Breast epithelium (tissue), 4 donors: Measurements from ENCODE around the gene PRPF38A. TPM values are rescaled to one million over a fixed set of nuclear protein-coding genes. Genes with fewer than 3 reads are reported as not detected.

ENCODE experiments used
- DNase-seq, 2 donors: peaks; one replicate each; pipeline ENCODE4 v3.0.0-alpha.2; 2019; ENCODE audit warnings: low spot score in 2 of 2
- H3K27ac ChIP-seq, 2 donors: fragments of 200-600 bp; sonication (generic) in 1 of 2; one replicate each; pipeline ENCODE4 v1.5.1; 2016 to 2019; ENCODE audit warnings: mild to moderate bottlenecking in 1 of 2
- H3K27me3 ChIP-seq, 2 donors: fragments of 200-600 bp; sonication (generic) in 1 of 2; one replicate each; pipeline versions ENCODE4 v1.5.1 to v1.6.0; 2017 to 2019; ENCODE audit warnings: control low read depth in 1 of 2, mild to moderate bottlenecking in 1 of 2
- H3K36me3 ChIP-seq: fragments of 200-600 bp; one replicate; pipeline ENCODE4 v1.5.1; 2019
- H3K4me1 ChIP-seq, 2 donors: fragments of 200-600 bp; sonication (generic); one replicate each; pipeline ENCODE4 v1.5.1; 2016 to 2019; ENCODE audit warnings: control low read depth in 1 of 2
- H3K4me3 ChIP-seq, 3 donors: fragments of 200-600 bp; sonication (generic); 1 replicate in 2 of 3; 2 replicates in 1 of 3; pipeline ENCODE4 v1.5.1; 2016 to 2019; ENCODE audit warnings: mild to moderate bottlenecking in 3 of 3, moderate library complexity in 2 of 3
- H3K9me3 ChIP-seq, 2 donors: fragments of 200-600 bp; sonication (generic) in 1 of 2; one replicate each; pipeline ENCODE4 v1.5.1; 2016 to 2019; ENCODE audit warnings: control low read depth in 1 of 2
- POLR2A ChIP-seq: fragments of 450-650 bp; IDR thresholded peaks from one replicate; pipeline ENCODE4 v1.6.1; 2016; ENCODE audit warnings: antibody characterized with exemption, mild to moderate bottlenecking, moderate library complexity
- POLR2AphosphoS5 ChIP-seq, 3 donors: sonication (generic); formaldehyde crosslinking; IDR thresholded peaks; one replicate each; pipeline ENCODE4 v1.6.1; 2017; ENCODE audit warnings: antibody characterized with exemption in 3 of 3
- intact Hi-C: fragments of 100-400 bp; cut with DNase I; formaldehyde crosslinking; loops from one replicate; pipeline ENCODE4 v1.15.1; 2023; ENCODE audit warnings: low total_unique reads
- total RNA-seq, 3 donors: library from RNA; depleted of rRNA; stranded (reverse); fragments of >200 nt; gene quantifications; one replicate each; pipeline ENCODE4 v1.1.0, GENCODE V29; 2016
- TF ChIP-seq, protein P1 (sequence below), 3 donors: fragments of 450-650 bp; IDR thresholded peaks; one replicate each; pipeline ENCODE4 v1.5.1; 2016 to 2017; ENCODE audit warnings: antibody characterized with exemption in 3 of 3, mild to moderate bottlenecking in 3 of 3, moderate library complexity in 3 of 3

The PRPF38A gene
- total RNA-seq, 3 donors from 2014 or later: 13.1 to 20.9 (median 19.7) TPM

DNA sequence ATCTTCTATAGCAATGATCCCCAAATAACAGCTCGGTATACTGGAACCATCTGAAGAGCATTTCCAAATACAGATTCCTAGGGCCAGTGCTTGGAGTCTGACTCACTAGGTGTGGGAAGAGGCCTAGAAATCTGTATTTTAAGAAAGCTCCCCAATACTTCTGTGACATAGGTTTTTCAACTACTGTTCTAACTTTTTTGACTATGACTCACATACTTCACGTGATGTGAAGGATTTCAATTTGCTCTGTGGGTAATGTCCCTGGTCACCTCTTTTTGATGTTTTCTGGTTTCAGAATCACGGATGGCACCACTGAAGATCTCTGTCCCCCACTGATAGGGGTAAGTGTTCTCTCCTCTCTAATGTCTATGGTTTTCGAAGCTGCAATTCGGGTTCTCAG lies 11.2 kb upstream of the PRPF38A start:
- Histone ChIP-seq H3K36me3 (no peaks in the 10 kb centered on the region), H3K27me3 (no peaks in the 10 kb centered on the region), H3K4me1 (no peaks in the 10 kb centered on the region), H3K27ac (no peak overlapping the region), H3K9me3 (no peaks in the 10 kb centered on the region), H3K4me3 (no peak overlapping the region)
- intact Hi-C loops: no loop called here
- TF ChIP-seq POLR2AphosphoS5 (IDR thresholded peaks at IDR 0.05) (no peak), POLR2A (no peak)
- TF ChIP-seq, protein P1, sequence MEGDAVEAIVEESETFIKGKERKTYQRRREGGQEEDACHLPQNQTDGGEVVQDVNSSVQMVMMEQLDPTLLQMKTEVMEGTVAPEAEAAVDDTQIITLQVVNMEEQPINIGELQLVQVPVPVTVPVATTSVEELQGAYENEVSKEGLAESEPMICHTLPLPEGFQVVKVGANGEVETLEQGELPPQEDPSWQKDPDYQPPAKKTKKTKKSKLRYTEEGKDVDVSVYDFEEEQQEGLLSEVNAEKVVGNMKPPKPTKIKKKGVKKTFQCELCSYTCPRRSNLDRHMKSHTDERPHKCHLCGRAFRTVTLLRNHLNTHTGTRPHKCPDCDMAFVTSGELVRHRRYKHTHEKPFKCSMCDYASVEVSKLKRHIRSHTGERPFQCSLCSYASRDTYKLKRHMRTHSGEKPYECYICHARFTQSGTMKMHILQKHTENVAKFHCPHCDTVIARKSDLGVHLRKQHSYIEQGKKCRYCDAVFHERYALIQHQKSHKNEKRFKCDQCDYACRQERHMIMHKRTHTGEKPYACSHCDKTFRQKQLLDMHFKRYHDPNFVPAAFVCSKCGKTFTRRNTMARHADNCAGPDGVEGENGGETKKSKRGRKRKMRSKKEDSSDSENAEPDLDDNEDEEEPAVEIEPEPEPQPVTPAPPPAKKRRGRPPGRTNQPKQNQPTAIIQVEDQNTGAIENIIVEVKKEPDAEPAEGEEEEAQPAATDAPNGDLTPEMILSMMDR (IDR thresholded peaks at IDR 0.05): no peak
- no peak for DNase-seq

DNA sequence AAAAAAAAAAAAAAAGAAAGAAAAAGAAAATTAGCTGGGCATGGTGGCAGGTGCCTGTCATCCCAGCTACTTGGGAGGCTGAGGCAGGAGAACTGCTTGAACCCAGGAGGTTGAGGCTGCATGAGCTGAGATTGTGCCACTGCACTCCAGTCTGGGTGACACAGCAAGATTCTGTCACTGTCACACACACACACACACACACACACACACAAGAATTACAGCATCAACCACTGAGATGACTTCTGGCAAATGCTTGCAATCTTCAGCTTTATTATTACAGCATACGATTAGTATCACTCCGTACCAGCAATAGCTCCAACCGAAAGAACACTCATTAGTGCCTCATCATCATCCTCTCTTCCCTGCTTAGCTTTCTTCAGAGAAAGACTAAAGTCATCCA lies 4.8 kb upstream of the PRPF38A start:
- intact Hi-C loops: no loop called here
- Histone ChIP-seq H3K9me3 (no peaks in the 10 kb centered on the region), H3K27ac (no peak overlapping the region), H3K4me3 (no peak overlapping the region), H3K27me3 (no peaks in the 10 kb centered on the region), H3K36me3 (no peaks in the 10 kb centered on the region), H3K4me1 (no peaks in the 10 kb centered on the region)
- DNase-seq: no peak
- TF ChIP-seq POLR2A (no peak), POLR2AphosphoS5 (IDR thresholded peaks at IDR 0.05) (no peak)
- TF ChIP-seq, protein P1 (IDR thresholded peaks at IDR 0.05): no peak

DNA sequence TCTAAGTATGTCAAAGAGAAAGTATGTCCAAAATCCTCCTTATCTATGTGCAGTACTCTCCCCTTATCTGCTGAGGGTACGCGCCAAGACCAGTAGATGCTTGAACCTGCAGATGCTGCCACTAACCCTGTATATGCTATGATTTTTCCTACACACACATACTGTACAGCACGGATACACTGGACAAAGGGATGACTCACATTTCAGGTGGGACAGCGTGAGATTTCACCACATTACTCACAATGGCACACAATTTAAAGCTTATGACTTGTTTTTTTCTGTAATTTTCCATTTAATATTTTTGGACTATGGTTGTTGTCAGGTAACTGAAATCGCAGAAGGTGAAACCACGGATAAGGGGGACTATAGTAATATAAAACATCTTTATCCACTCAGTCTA lies 4.3 kb upstream of the PRPF38A start:
- no peak for DNase-seq
- H3K4me3 ChIP-seq: no peak overlapping the region
- intact Hi-C loops: no loop called here
- H3K36me3 ChIP-seq: no peaks in the 10 kb centered on the region
- H3K27ac ChIP-seq: no peak overlapping the region
- TF ChIP-seq, protein P1 (IDR thresholded peaks at IDR 0.05): no peak
- TF ChIP-seq POLR2A: no peak
- H3K27me3 ChIP-seq: no peaks in the 10 kb centered on the region
- no peaks in the 10 kb centered on the region for H3K9me3 ChIP-seq
- H3K4me1 ChIP-seq: no peaks in the 10 kb centered on the region

DNA sequence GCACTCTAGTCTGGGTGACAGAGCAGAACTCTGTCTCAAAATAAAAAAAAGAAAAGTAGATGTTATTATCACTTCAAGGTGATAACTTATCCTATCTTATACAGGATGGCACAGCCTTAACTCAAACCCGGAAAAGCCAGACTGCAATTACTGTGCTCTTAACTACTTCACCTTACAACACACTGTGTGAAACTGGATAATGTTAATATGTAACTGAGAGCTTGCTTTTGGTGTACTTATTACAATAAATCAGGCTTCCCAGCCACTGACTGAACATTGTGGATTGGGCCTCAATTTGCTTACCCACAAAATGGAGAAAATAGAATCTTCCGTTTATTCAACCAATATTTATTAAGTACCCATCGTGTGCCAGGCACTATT lies 1.6 kb upstream of the PRPF38A start:
- no peak for DNase-seq
- intact Hi-C loops: no loop called here
- TF ChIP-seq POLR2A (no peak), POLR2AphosphoS5 (IDR thresholded peaks at IDR 0.05) (no peak)
- TF ChIP-seq, protein P1 (IDR thresholded peaks at IDR 0.05): no peak
- Histone ChIP-seq H3K9me3 (no peaks in the 10 kb centered on the region), H3K4me3 (no peak overlapping the region), H3K4me1 (peaks cover 0 to 14% of the 10 kb centered on the region in 2 donors), H3K27ac (no peak overlapping the region), H3K27me3 (no peaks in the 10 kb centered on the region), H3K36me3 (no peaks in the 10 kb centered on the region)

DNA sequence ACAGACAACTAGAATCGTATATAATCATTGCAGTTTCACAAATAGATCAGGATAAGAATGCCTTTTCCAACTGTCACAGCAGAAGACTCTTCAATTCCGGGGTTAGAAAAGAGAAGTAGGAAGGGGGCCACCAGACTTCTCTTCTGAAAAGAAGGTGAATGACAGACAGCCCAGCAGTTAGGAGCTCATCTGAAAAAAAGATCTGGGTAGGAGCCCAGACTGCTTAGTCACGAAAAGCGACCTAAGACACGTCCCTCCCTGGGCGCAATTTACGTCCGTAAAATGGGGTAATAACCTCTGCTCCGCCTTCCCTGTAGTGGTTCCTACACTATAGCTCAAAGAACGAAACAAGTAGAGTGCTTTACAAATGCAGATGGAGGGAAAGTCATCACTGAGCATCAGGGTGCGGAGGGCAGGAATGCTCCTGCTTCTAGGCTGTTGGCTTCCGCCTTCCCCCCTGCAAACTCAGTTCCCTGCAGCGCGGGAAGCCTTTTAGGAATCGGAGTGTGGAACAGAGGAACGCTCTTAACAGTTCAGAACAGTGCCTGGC lies 761 bp upstream of the PRPF38A start:
- intact Hi-C loops: no loop called here
- Histone ChIP-seq H3K27me3 (no peaks in the 10 kb centered on the region), H3K27ac (peak overlapping the region; percentile 97), H3K4me3 (peak overlapping the region; percentile 76 to 92 (median 90)), H3K9me3 (no peaks in the 10 kb centered on the region), H3K36me3 (no peaks in the 10 kb centered on the region), H3K4me1 (peaks cover 0 to 14% of the 10 kb centered on the region in 2 donors)
- TF ChIP-seq POLR2A (no peak), POLR2AphosphoS5 (IDR thresholded peaks at IDR 0.05) (no peak)
- TF ChIP-seq, protein P1 (IDR thresholded peaks at IDR 0.05): no peak
- DNase-seq: no peak
